HepG2 (cell line): ENCODE data around the gene TRPV4. TPM values are rescaled to one million over a fixed set of nuclear protein-coding genes. Genes with fewer than 3 reads are reported as not detected.

Source experiments
- EEA1 ChIP-seq: sonication (generic); formaldehyde crosslinking; IDR thresholded peaks from 2 replicates; pipeline ENCODE4 v1.5.1; 2020; ENCODE audit warnings: mild to moderate bottlenecking, missing genetic modification reagents, borderline replicate concordance
- ESRRA ChIP-seq: sonication (generic); formaldehyde crosslinking; IDR thresholded peaks from 2 replicates; pipeline ENCODE4 v1.5.1; 2020; ENCODE audit warnings: mild to moderate bottlenecking, low read depth, missing genetic modification reagents
- FOXP1 ChIP-seq, 2 experiments: fragments of 450-650 bp in 1 of 2; IDR thresholded peaks; 2 replicates each; pipeline ENCODE4 v1.6.1; 2017 to 2018; ENCODE audit warnings: antibody characterized with exemption in 1 of 2
- GATAD1 ChIP-seq: IDR thresholded peaks from 2 replicates; pipeline ENCODE4 v1.6.1; 2016; ENCODE audit warnings: missing genetic modification reagents, missing compliant biosample characterization
- HNF4A ChIP-seq: sonication (generic); formaldehyde crosslinking; IDR thresholded peaks from 2 replicates; pipeline ENCODE4 v1.4.0; 2020; ENCODE audit warnings: missing genetic modification reagents
- HNRNPLL ChIP-seq: fragments of 200-400 bp; formaldehyde crosslinking; IDR thresholded peaks from 2 replicates; pipeline ENCODE4 v1.6.1; 2017; ENCODE audit warnings: mild to moderate bottlenecking, low read depth, low read length; ENCODE audit not compliant: poor library complexity, severe bottlenecking
- KDM1A ChIP-seq: IDR thresholded peaks from 2 replicates; pipeline ENCODE4 v1.6.1; 2016; ENCODE audit warnings: missing compliant biosample characterization
- REL ChIP-seq: sonication (generic); formaldehyde crosslinking; conservative IDR thresholded peaks from 2 replicates; pipeline ENCODE4 v1.8.0; 2022; ENCODE audit warnings: mild to moderate bottlenecking, missing genetic modification reagents, moderate library complexity
- SP2 ChIP-seq: sonication (generic); formaldehyde crosslinking; IDR thresholded peaks from 2 replicates; pipeline ENCODE4 v1.5.1; 2020; ENCODE audit warnings: mild to moderate bottlenecking, missing genetic modification reagents
- ZBTB7A ChIP-seq: sonication (generic); formaldehyde crosslinking; IDR thresholded peaks from 2 replicates; pipeline ENCODE4 v1.8.0; 2022; ENCODE audit warnings: mild to moderate bottlenecking, missing genetic modification reagents
- ZKSCAN8 ChIP-seq: IDR thresholded peaks from 2 replicates; pipeline ENCODE4 v1.6.1; 2016; ENCODE audit warnings: borderline replicate concordance, missing genetic modification reagents, missing compliant biosample characterization
- ZMYM3 ChIP-seq: sonication (generic); formaldehyde crosslinking; IDR thresholded peaks from 2 replicates; pipeline ENCODE4 v1.5.1; 2020; ENCODE audit warnings: mild to moderate bottlenecking, missing genetic modification reagents
- polyA plus RNA-seq, 8 experiments: library from polyadenylated mRNA; depleted of rRNA in 3 of 8; stranded (reverse) in 7 of 8; unstranded in 1 of 8; fragments of >200 nt; fragmentation: Illumina TruSeq in 4 of 8; extraction: Trizol in 4 of 8; gene quantifications; 2 replicates each; pipeline versions ENCODE4 v1.2.1 to v1.2.3, GENCODE V29; 2011 to 2016; ENCODE audit warnings: low read depth in 4 of 8, missing spikeins in 1 of 8, mixed read lengths in 1 of 8; ENCODE audit not compliant: insufficient read depth in 1 of 8
- total RNA-seq, 5 experiments: library from RNA; depleted of rRNA; stranded (reverse); fragments of >200 nt; fragmentation: Illumina TruSeq; extraction: Trizol; gene quantifications; 2 replicates each; pipeline ENCODE4 v1.2.3, GENCODE V29; 2016; ENCODE audit warnings: low read depth in 1 of 5
- TF ChIP-seq, protein P1 (sequence below): IDR thresholded peaks from 2 replicates; pipeline ENCODE4 v1.6.1; 2016; ENCODE audit warnings: mild to moderate bottlenecking
- TF ChIP-seq, protein P2 (sequence below): sonication (generic); formaldehyde crosslinking; IDR thresholded peaks from 2 replicates; pipeline ENCODE4 v1.4.0; 2020; ENCODE audit warnings: mild to moderate bottlenecking, missing genetic modification reagents, borderline replicate concordance
- TF ChIP-seq, protein P3 (sequence below): sonication (generic); formaldehyde crosslinking; IDR thresholded peaks from 2 replicates; pipeline ENCODE4; 2020; ENCODE audit warnings: missing genetic modification reagents, mild to moderate bottlenecking, borderline replicate concordance
- TF ChIP-seq, protein P4 (sequence below): fragments of 450-650 bp; IDR thresholded peaks from 2 replicates; pipeline ENCODE4 v1.6.1; 2016
- TF ChIP-seq, protein P5 (sequence below): IDR thresholded peaks from 2 replicates; pipeline ENCODE4 v1.6.1; 2012; ENCODE audit warnings: low read length, improper control_type of control experiment

TRPV4 gene
- total and polyA plus RNA-seq, 2 of the 13 experiments (the other 11 are each of a cell fraction or from before 2014, with no cell fraction given) = 0.66 to 4.7 TPM

DNA sequence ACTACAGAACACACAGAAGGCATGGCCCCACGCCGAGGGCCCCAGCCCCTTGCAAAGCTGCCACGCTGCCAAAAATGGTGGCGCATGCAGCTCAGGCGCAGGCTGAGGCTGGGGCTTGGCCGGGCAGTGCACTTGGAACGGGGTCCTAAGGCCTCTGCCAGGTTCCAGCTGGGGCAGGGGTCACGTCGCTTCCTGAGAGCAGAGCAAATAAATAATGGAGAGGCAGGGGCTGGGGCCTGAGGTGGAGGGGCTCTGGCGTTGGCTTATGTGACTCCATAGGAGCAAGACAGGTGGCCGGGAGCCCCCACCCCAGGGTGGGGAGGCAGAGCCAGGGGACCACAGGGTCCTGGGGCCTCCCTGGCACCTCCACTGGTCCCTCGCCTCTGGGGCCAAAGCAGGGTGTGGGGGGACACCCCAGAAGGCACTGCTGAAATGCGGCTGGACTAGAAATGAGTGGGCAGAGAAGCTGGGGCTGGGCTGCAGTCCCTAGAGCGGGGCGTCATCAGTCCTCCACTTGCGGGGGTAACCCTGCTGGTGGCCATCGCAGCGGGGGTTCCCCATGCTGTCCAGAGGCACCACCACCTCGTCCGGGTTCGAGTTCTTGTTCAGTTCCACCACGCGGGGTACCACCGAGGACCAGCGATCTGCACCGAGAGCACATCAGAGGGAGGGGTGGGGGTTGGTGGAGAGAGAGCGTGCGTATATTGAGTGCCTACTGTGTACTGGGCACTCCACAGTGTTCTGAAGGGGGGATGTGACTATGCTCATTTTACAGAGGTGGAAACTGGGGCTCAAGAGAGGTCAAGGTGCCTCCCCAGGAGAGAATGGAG, 49.8 kb downstream of the TRPV4 start (continued):
- TF ChIP-seq, protein P1, sequence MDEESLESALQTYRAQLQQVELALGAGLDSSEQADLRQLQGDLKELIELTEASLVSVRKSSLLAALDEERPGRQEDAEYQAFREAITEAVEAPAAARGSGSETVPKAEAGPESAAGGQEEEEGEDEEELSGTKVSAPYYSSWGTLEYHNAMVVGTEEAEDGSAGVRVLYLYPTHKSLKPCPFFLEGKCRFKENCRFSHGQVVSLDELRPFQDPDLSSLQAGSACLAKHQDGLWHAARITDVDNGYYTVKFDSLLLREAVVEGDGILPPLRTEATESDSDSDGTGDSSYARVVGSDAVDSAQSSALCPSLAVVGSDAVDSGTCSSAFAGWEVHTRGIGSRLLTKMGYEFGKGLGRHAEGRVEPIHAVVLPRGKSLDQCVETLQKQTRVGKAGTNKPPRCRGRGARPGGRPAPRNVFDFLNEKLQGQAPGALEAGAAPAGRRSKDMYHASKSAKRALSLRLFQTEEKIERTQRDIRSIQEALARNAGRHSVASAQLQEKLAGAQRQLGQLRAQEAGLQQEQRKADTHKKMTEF (CRISPR knock-in tag) = no peak
- TF ChIP-seq, protein P2, sequence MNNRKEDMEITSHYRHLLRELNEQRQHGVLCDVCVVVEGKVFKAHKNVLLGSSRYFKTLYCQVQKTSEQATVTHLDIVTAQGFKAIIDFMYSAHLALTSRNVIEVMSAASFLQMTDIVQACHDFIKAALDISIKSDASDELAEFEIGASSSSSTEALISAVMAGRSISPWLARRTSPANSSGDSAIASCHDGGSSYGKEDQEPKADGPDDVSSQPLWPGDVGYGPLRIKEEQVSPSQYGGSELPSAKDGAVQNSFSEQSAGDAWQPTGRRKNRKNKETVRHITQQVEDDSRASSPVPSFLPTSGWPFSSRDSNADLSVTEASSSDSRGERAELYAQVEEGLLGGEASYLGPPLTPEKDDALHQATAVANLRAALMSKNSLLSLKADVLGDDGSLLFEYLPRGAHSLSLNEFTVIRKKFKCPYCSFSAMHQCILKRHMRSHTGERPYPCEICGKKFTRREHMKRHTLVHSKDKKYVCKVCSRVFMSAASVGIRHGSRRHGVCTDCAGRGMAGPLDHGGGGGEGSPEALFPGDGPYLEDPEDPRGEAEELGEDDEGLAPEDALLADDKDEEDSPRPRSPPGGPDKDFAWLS (CRISPR knock-in tag) = no peak
- TF ChIP-seq KDM1A (CRISPR knock-in tag) (no peak), GATAD1 (CRISPR knock-in tag) (no peak), SP2 (CRISPR knock-in tag) (no peak), REL (CRISPR knock-in tag) (no peak), EEA1 (CRISPR knock-in tag) (no peak), HNF4A (CRISPR knock-in tag) (peak; percentile 58), ZBTB7A (peak; percentile 41; the same call in 1 of the 2 replicates), FOXP1 (IDR thresholded peaks at IDR 0.05) (no peak), FOXP1 (CRISPR knock-in tag; IDR thresholded peaks at IDR 0.05) (no peak), ZKSCAN8 (CRISPR knock-in tag) (peak; percentile 97), ZMYM3 (CRISPR knock-in tag) (peak; percentile 44; the same call in 1 of the 2 replicates), ESRRA (CRISPR knock-in tag) (no peak), HNRNPLL (no peak)
- TF ChIP-seq, protein P3, sequence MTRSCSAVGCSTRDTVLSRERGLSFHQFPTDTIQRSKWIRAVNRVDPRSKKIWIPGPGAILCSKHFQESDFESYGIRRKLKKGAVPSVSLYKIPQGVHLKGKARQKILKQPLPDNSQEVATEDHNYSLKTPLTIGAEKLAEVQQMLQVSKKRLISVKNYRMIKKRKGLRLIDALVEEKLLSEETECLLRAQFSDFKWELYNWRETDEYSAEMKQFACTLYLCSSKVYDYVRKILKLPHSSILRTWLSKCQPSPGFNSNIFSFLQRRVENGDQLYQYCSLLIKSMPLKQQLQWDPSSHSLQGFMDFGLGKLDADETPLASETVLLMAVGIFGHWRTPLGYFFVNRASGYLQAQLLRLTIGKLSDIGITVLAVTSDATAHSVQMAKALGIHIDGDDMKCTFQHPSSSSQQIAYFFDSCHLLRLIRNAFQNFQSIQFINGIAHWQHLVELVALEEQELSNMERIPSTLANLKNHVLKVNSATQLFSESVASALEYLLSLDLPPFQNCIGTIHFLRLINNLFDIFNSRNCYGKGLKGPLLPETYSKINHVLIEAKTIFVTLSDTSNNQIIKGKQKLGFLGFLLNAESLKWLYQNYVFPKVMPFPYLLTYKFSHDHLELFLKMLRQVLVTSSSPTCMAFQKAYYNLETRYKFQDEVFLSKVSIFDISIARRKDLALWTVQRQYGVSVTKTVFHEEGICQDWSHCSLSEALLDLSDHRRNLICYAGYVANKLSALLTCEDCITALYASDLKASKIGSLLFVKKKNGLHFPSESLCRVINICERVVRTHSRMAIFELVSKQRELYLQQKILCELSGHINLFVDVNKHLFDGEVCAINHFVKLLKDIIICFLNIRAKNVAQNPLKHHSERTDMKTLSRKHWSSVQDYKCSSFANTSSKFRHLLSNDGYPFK = peak; percentile 100
- TF ChIP-seq, protein P4, sequence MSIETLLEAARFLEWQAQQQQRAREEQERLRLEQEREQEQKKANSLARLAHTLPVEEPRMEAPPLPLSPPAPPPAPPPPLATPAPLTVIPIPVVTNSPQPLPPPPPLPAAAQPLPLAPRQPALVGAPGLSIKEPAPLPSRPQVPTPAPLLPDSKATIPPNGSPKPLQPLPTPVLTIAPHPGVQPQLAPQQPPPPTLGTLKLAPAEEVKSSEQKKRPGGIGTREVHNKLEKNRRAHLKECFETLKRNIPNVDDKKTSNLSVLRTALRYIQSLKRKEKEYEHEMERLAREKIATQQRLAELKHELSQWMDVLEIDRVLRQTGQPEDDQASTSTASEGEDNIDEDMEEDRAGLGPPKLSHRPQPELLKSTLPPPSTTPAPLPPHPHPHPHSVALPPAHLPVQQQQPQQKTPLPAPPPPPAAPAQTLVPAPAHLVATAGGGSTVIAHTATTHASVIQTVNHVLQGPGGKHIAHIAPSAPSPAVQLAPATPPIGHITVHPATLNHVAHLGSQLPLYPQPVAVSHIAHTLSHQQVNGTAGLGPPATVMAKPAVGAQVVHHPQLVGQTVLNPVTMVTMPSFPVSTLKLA = no peak
- TF ChIP-seq, protein P5, sequence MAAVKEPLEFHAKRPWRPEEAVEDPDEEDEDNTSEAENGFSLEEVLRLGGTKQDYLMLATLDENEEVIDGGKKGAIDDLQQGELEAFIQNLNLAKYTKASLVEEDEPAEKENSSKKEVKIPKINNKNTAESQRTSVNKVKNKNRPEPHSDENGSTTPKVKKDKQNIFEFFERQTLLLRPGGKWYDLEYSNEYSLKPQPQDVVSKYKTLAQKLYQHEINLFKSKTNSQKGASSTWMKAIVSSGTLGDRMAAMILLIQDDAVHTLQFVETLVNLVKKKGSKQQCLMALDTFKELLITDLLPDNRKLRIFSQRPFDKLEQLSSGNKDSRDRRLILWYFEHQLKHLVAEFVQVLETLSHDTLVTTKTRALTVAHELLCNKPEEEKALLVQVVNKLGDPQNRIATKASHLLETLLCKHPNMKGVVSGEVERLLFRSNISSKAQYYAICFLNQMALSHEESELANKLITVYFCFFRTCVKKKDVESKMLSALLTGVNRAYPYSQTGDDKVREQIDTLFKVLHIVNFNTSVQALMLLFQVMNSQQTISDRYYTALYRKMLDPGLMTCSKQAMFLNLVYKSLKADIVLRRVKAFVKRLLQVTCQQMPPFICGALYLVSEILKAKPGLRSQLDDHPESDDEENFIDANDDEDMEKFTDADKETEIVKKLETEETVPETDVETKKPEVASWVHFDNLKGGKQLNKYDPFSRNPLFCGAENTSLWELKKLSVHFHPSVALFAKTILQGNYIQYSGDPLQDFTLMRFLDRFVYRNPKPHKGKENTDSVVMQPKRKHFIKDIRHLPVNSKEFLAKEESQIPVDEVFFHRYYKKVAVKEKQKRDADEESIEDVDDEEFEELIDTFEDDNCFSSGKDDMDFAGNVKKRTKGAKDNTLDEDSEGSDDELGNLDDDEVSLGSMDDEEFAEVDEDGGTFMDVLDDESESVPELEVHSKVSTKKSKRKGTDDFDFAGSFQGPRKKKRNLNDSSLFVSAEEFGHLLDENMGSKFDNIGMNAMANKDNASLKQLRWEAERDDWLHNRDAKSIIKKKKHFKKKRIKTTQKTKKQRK = no peak
